T-helper 1 cell treated with Interleukin-12 subunit alpha and Interleukin-12 subunit beta and Interleukin-4 antibody, amounts not matched to agents 30 μg/mL and 1 μg/mL, for 36 hours (primary cell): ENCODE measurements around the gene C2orf92.

ENCODE experiments used
- H3K27ac Mint-ChIP-seq: one replicate; pipeline ENCODE4 v1.8.0; 2021; ENCODE audit warnings: mild to moderate bottlenecking, mixed read lengths
- H3K27me3 Mint-ChIP-seq: one replicate; pipeline ENCODE4 v1.8.0; 2021; ENCODE audit warnings: low read depth, mixed read lengths
- H3K36me3 Mint-ChIP-seq: one replicate; pipeline ENCODE4 v1.8.0; 2021; ENCODE audit warnings: low read depth, mixed read lengths
- H3K4me1 Mint-ChIP-seq: one replicate; pipeline ENCODE4 v1.8.0; 2021; ENCODE audit warnings: low read depth, mixed read lengths
- H3K4me3 Mint-ChIP-seq: one replicate; pipeline ENCODE4 v1.8.0; 2021; ENCODE audit warnings: mild to moderate bottlenecking, moderate library complexity, mixed read lengths
- H3K9me3 Mint-ChIP-seq: one replicate; pipeline ENCODE4 v1.8.0; 2021; ENCODE audit warnings: mixed read lengths

Gene C2orf92

GRCh38 chr2:97720746-97721145 is 51.2 kb downstream of the C2orf92 start:
- Mint-ChIP-seq H3K27me3 (no peaks in the 10 kb centered on the region), H3K4me1 (peaks cover 57% of the 10 kb centered on the region), H3K36me3 (peaks cover 64% of the 10 kb centered on the region)

GRCh38 chr2:97722227-97722626 is 52.7 kb downstream of the C2orf92 start:
- Mint-ChIP-seq H3K4me3 (no peak overlapping the region), H3K9me3 (peaks cover 8% of the 10 kb centered on the region), H3K27ac (no peak overlapping the region), H3K4me1 (peaks cover 49% of the 10 kb centered on the region), H3K27me3 (no peaks in the 10 kb centered on the region), H3K36me3 (peaks cover 69% of the 10 kb centered on the region)

More at GRCh38 chr2:97720746-97721145, 51.2 kb downstream of the C2orf92 start:
- Mint-ChIP-seq H3K4me3 (no peak overlapping the region), H3K9me3 (peaks cover 5% of the 10 kb centered on the region), H3K27ac (peak overlapping the region; percentile 45)

- H3K9me3 Mint-ChIP-seq, result peaks cover 20% of the 10 kb centered on the region
- H3K27ac Mint-ChIP-seq, result no peak overlapping the region
- H3K36me3 Mint-ChIP-seq, result peaks cover 75% of the 10 kb centered on the region
- no peaks in the 10 kb centered on the region for H3K27me3 Mint-ChIP-seq
- H3K4me3 Mint-ChIP-seq, result no peak overlapping the region
- H3K4me1 Mint-ChIP-seq, result peaks cover 49% of the 10 kb centered on the region
Measured at GRCh38 chr2:97723156-97724072, 53.9 kb downstream of the C2orf92 start.

GRCh38 chr2:97724073-97724410 is 54.5 kb downstream of the C2orf92 start:
- H3K36me3 Mint-ChIP-seq, result peaks cover 75% of the 10 kb centered on the region
- no peak overlapping the region for H3K27ac Mint-ChIP-seq
- peaks cover 23% of the 10 kb centered on the region for H3K9me3 Mint-ChIP-seq
- H3K27me3 Mint-ChIP-seq, result no peaks in the 10 kb centered on the region
- peaks cover 42% of the 10 kb centered on the region for H3K4me1 Mint-ChIP-seq
- H3K4me3 Mint-ChIP-seq, result no peak overlapping the region

- Mint-ChIP-seq H3K4me3 (no peak overlapping the region), H3K36me3 (peaks cover 77% of the 10 kb centered on the region), H3K27ac (no peak overlapping the region), H3K9me3 (peaks cover 27% of the 10 kb centered on the region), H3K4me1 (peaks cover 38% of the 10 kb centered on the region), H3K27me3 (no peaks in the 10 kb centered on the region)
Measured at GRCh38 chr2:97724501-97724900, 55.0 kb downstream of the C2orf92 start.

GRCh38 chr2:97724946-97725688 is 55.6 kb downstream of the C2orf92 start:
- peaks cover 82% of the 10 kb centered on the region for H3K36me3 Mint-ChIP-seq
- H3K27ac Mint-ChIP-seq, result no peak overlapping the region
- H3K4me3 Mint-ChIP-seq, result no peak overlapping the region
- H3K4me1 Mint-ChIP-seq, result peaks cover 32% of the 10 kb centered on the region
- H3K27me3 Mint-ChIP-seq, result no peaks in the 10 kb centered on the region
- peaks cover 28% of the 10 kb centered on the region for H3K9me3 Mint-ChIP-seq

- H3K4me1 Mint-ChIP-seq, result peaks cover 24% of the 10 kb centered on the region
- H3K36me3 Mint-ChIP-seq, result peaks cover 83% of the 10 kb centered on the region
- no peaks in the 10 kb centered on the region for H3K27me3 Mint-ChIP-seq
- H3K27ac Mint-ChIP-seq, result peak overlapping the region; percentile 20
- H3K9me3 Mint-ChIP-seq, result peaks cover 31% of the 10 kb centered on the region
- no peak overlapping the region for H3K4me3 Mint-ChIP-seq
Measured at GRCh38 chr2:97726261-97727064, 57.0 kb downstream of the C2orf92 start.

GRCh38 chr2:97727296-97727695 is 57.8 kb downstream of the C2orf92 start:
- H3K4me3 Mint-ChIP-seq, result no peak overlapping the region
- peaks cover 31% of the 10 kb centered on the region for H3K9me3 Mint-ChIP-seq
- H3K4me1 Mint-ChIP-seq, result peaks cover 24% of the 10 kb centered on the region
- H3K27me3 Mint-ChIP-seq, result no peaks in the 10 kb centered on the region
- H3K36me3 Mint-ChIP-seq, result peaks cover 90% of the 10 kb centered on the region
- peak overlapping the region; percentile 31 for H3K27ac Mint-ChIP-seq

GRCh38 chr2:97728091-97728731 is 58.7 kb downstream of the C2orf92 start:
- no peak overlapping the region for H3K27ac Mint-ChIP-seq
- H3K36me3 Mint-ChIP-seq, result peaks cover 86% of the 10 kb centered on the region
- no peak overlapping the region for H3K4me3 Mint-ChIP-seq

GRCh38 chr2:97730245-97730644 is 60.7 kb downstream of the C2orf92 start:
- peaks cover 72% of the 10 kb centered on the region for H3K36me3 Mint-ChIP-seq

More at GRCh38 chr2:97728091-97728731, 58.7 kb downstream of the C2orf92 start:
- H3K27me3 Mint-ChIP-seq, result no peaks in the 10 kb centered on the region
- peaks cover 21% of the 10 kb centered on the region for H3K4me1 Mint-ChIP-seq
- H3K9me3 Mint-ChIP-seq, result peaks cover 31% of the 10 kb centered on the region

GRCh38 chr2:97731274-97732020 is 61.9 kb downstream of the C2orf92 start:
- Mint-ChIP-seq H3K27me3 (no peaks in the 10 kb centered on the region), H3K9me3 (peaks cover 25% of the 10 kb centered on the region), H3K36me3 (peaks cover 64% of the 10 kb centered on the region), H3K27ac (no peak overlapping the region), H3K4me3 (no peak overlapping the region), H3K4me1 (peaks cover 17% of the 10 kb centered on the region)

More at GRCh38 chr2:97730245-97730644, 60.7 kb downstream of the C2orf92 start:
- Mint-ChIP-seq H3K27me3 (no peaks in the 10 kb centered on the region), H3K4me1 (peaks cover 18% of the 10 kb centered on the region), H3K9me3 (peaks cover 31% of the 10 kb centered on the region), H3K4me3 (no peak overlapping the region), H3K27ac (no peak overlapping the region)

- Mint-ChIP-seq H3K4me1 (peaks cover 9% of the 10 kb centered on the region), H3K27ac (no peak overlapping the region), H3K36me3 (peaks cover 57% of the 10 kb centered on the region), H3K4me3 (no peak overlapping the region), H3K9me3 (peaks cover 18% of the 10 kb centered on the region), H3K27me3 (no peaks in the 10 kb centered on the region)
Measured at GRCh38 chr2:97732436-97733340, 63.2 kb downstream of the C2orf92 start.
